ENCODE measurements around the gene NRG2.
A peak's percentile ranks its signal among the peaks of the same experiment; 100 is the strongest.

NRG2 gene

GRCh38 chr5:139946440-139946839 is 96.7 kb downstream of the NRG2 start:
- no peak for DNase-seq (ENCODE audit: low read depth)

- DNase-seq (ENCODE audit: low read depth) = no peak
Observed at GRCh38 chr5:139946006-139946405, 97.1 kb downstream of the NRG2 start.

- DNase-seq (ENCODE audit: low read depth) = no peak
Observed at GRCh38 chr5:139942243-139942642, 100.9 kb downstream of the NRG2 start.

- no peak for DNase-seq (ENCODE audit: low read depth)
Observed at GRCh38 chr5:139930406-139930805, 112.7 kb downstream of the NRG2 start.

GRCh38 chr5:139926797-139927503 is 116.1 kb downstream of the NRG2 start:
- DNase-seq (ENCODE audit: low read depth) = no peak

GRCh38 chr5:139925650-139926640 is 117.2 kb downstream of the NRG2 start:
- DNase-seq (ENCODE audit: low read depth) = no peak

GRCh38 chr5:139925216-139925562 is 117.9 kb downstream of the NRG2 start:
- no peak for DNase-seq (ENCODE audit: low read depth)

- DNase-seq (ENCODE audit: low read depth) = no peak
Observed at GRCh38 chr5:139924294-139925215, 118.5 kb downstream of the NRG2 start.

GRCh38 chr5:139919308-139919707 is 123.8 kb downstream of the NRG2 start:
- no peak for DNase-seq (ENCODE audit: low read depth)

- DNase-seq (ENCODE audit: low read depth) = no peak
Observed at GRCh38 chr5:139915834-139916233, 127.3 kb downstream of the NRG2 start.

GRCh38 chr5:139915266-139915665 is 127.8 kb downstream of the NRG2 start:
- no peak for DNase-seq (ENCODE audit: low read depth)

- DNase-seq (ENCODE audit: low read depth) = no peak
Observed at GRCh38 chr5:139914218-139914807, 128.8 kb downstream of the NRG2 start.

- no peak for DNase-seq (ENCODE audit: low read depth)
Observed at GRCh38 chr5:139912804-139913203, 130.3 kb downstream of the NRG2 start.

GRCh38 chr5:139912158-139912557 is 130.9 kb downstream of the NRG2 start:
- DNase-seq (ENCODE audit: low read depth) = no peak

- DNase-seq (ENCODE audit: low read depth) = no peak
Observed at GRCh38 chr5:139911425-139912120, 131.5 kb downstream of the NRG2 start.

- DNase-seq (ENCODE audit: low read depth) = no peak
Observed at GRCh38 chr5:139910901-139911300, 132.2 kb downstream of the NRG2 start.

GRCh38 chr5:139910036-139910435 is 133.1 kb downstream of the NRG2 start:
- no peak for DNase-seq (ENCODE audit: low read depth)

- peak; percentile 1 for DNase-seq (ENCODE audit: low read depth)
Observed at GRCh38 chr5:139908749-139909148, 134.3 kb downstream of the NRG2 start.

GRCh38 chr5:139906661-139907060 is 136.4 kb downstream of the NRG2 start:
- DNase-seq (ENCODE audit: low read depth) = no peak

- no peak for DNase-seq (ENCODE audit: low read depth)
Observed at GRCh38 chr5:139904816-139905661, 138.1 kb downstream of the NRG2 start.

- no peak for DNase-seq (ENCODE audit: low read depth)
Observed at GRCh38 chr5:139904566-139904815, 138.6 kb downstream of the NRG2 start.
